Measurements from ENCODE around the gene TGFBR3L. TPM values are rescaled to one million over a fixed set of nuclear protein-coding genes. Genes with fewer than 3 reads are reported as not detected.
"Not testable (repeated sequence)": the region's sequence is repeated elsewhere in the genome, so short reads cannot be mapped to it uniquely, and the experiment has no call there.

TGFBR3L gene
- total and polyA plus RNA-seq, 4 donors = 0.25 to 0.77 TPM; not detected in 2

DNA sequence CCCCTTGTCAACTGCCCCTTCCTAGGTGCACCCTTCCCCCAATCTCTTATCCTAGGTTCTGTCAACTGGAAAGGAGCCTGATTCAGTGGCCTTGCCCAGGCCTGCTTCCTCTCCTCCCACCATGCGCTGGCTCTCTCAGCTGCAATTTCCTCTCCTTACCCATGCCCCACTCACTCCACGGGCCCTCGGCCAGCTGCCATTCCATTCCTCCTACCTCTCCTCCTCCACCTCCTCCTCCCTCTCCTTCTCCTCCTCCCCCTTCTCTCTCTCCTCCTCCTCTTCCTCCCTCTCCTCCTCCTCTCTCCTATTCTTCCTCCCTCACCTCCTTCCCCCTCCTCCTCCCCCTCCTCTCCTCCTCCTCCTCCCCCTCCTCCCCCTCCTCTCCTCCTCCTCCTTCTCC is 38.4 kb downstream of the TGFBR3L start:
- Histone ChIP-seq H3K4me3 (no peak overlapping the region), H3K27me3 (ENCODE audit: control insufficient read depth in 3 of 3, insufficient read depth in 3 of 3, low read length in 2 of 3) (no peaks in the 10 kb centered on the region), H3K27ac (ENCODE audit: low read depth in 1 of 2, low read length in 1 of 2) (no peak overlapping the region), H3K9ac (ENCODE audit: insufficient read depth in 1 of 2, low read length in 2 of 2) (no peak overlapping the region), H3K36me3 (ENCODE audit: control insufficient read depth in 4 of 4, insufficient read depth in 4 of 4, low read length in 4 of 4) (peaks cover 0 to 5% (median 2%) of the 10 kb centered on the region in 4 donors), H3K4me1 (ENCODE audit: control insufficient read depth in 5 of 5, insufficient read depth in 5 of 5, low read length in 5 of 5) (peaks cover 0 to 5% (median 0%) of the 10 kb centered on the region in 5 donors), H3K9me3 (ENCODE audit: control insufficient read depth in 4 of 4, insufficient read depth in 3 of 4, low read length in 3 of 4) (no peaks in the 10 kb centered on the region)
- no peak for ATAC-seq (ENCODE audit: insufficient read depth, low FRiP score)
- no peak for TF ChIP-seq CTCF (IDR thresholded peaks at IDR 0.05; ENCODE audit: control extremely low read depth, extremely low read depth)
- 4 to 14% methylated on average over 3 of the region's 3 CpGs for WGBS, 2 donors
- no peak for DNase-seq

GRCh38 chr19:7953576-7953975 is 38.9 kb downstream of the TGFBR3L start:
- H3K4me3 ChIP-seq = no peak overlapping the region
- H3K4me1 ChIP-seq (ENCODE audit: control insufficient read depth in 5 of 5, insufficient read depth in 5 of 5, low read length in 5 of 5) = peaks cover 0 to 5% (median 0%) of the 10 kb centered on the region in 5 donors
- WGBS, 2 donors = 59 to 68% methylated on average over 7 of the region's 7 CpGs
- TF ChIP-seq CTCF (IDR thresholded peaks at IDR 0.05; ENCODE audit: control extremely low read depth, extremely low read depth) = no peak
- no peak overlapping the region for H3K9ac ChIP-seq (ENCODE audit: insufficient read depth in 1 of 2, low read length in 2 of 2)
- ATAC-seq (ENCODE audit: insufficient read depth, low FRiP score) (no peak), DNase-seq (no peak)
- no peaks in the 10 kb centered on the region for H3K27me3 ChIP-seq (ENCODE audit: control insufficient read depth in 3 of 3, insufficient read depth in 3 of 3, low read length in 2 of 3)
- peaks cover 0 to 10% (median 2%) of the 10 kb centered on the region in 4 donors for H3K36me3 ChIP-seq (ENCODE audit: control insufficient read depth in 4 of 4, insufficient read depth in 4 of 4, low read length in 4 of 4)
- no peak overlapping the region for H3K27ac ChIP-seq (ENCODE audit: low read depth in 1 of 2, low read length in 1 of 2)
- H3K9me3 ChIP-seq (ENCODE audit: control insufficient read depth in 4 of 4, insufficient read depth in 3 of 4, low read length in 3 of 4) = no peaks in the 10 kb centered on the region

GRCh38 chr19:7955696-7956095 is 41.1 kb downstream of the TGFBR3L start:
- Histone ChIP-seq H3K27me3 (ENCODE audit: control insufficient read depth in 3 of 3, insufficient read depth in 3 of 3, low read length in 2 of 3) (no peaks in the 10 kb centered on the region), H3K9ac (ENCODE audit: insufficient read depth in 1 of 2, low read length in 2 of 2) (no peak overlapping the region), H3K9me3 (ENCODE audit: control insufficient read depth in 4 of 4, insufficient read depth in 3 of 4, low read length in 3 of 4) (no peaks in the 10 kb centered on the region), H3K4me3 (no peak overlapping the region), H3K4me1 (ENCODE audit: control insufficient read depth in 5 of 5, insufficient read depth in 5 of 5, low read length in 5 of 5) (peaks cover 0 to 5% (median 0%) of the 10 kb centered on the region in 5 donors), H3K36me3 (ENCODE audit: control insufficient read depth in 4 of 4, insufficient read depth in 4 of 4, low read length in 4 of 4) (peaks cover 0 to 10% (median 5%) of the 10 kb centered on the region in 4 donors), H3K27ac (ENCODE audit: low read depth in 1 of 2, low read length in 1 of 2) (no peak overlapping the region)
- TF ChIP-seq CTCF (IDR thresholded peaks at IDR 0.05; ENCODE audit: control extremely low read depth, extremely low read depth) = no peak
- WGBS, 2 donors = 79 to 89% methylated on average over 11 of the region's 11 CpGs
- DNase-seq (no peak), ATAC-seq (ENCODE audit: insufficient read depth, low FRiP score) (no peak)

- Histone ChIP-seq H3K4me1 (ENCODE audit: control insufficient read depth in 5 of 5, insufficient read depth in 5 of 5, low read length in 5 of 5) (no peaks in the 10 kb centered on the region), H3K27ac (ENCODE audit: low read depth in 1 of 2, low read length in 1 of 2) (no peak overlapping the region), H3K4me3 (no peak overlapping the region), H3K36me3 (ENCODE audit: control insufficient read depth in 4 of 4, insufficient read depth in 4 of 4, low read length in 4 of 4) (peaks cover 5 to 30% (median 16%) of the 10 kb centered on the region in 4 donors), H3K27me3 (ENCODE audit: control insufficient read depth in 3 of 3, insufficient read depth in 3 of 3, low read length in 2 of 3) (no peaks in the 10 kb centered on the region), H3K9ac (ENCODE audit: insufficient read depth in 1 of 2, low read length in 2 of 2) (no peak overlapping the region), H3K9me3 (ENCODE audit: control insufficient read depth in 4 of 4, insufficient read depth in 3 of 4, low read length in 3 of 4) (no peaks in the 10 kb centered on the region)
- no peak for TF ChIP-seq CTCF (IDR thresholded peaks at IDR 0.05; ENCODE audit: control extremely low read depth, extremely low read depth)
- ATAC-seq (ENCODE audit: insufficient read depth, low FRiP score) = no peak
- 30 to 61% methylated on average over 6 of the region's 6 CpGs for WGBS, 2 donors
- DNase-seq = no peak
Observed at GRCh38 chr19:7959211-7959610, 44.6 kb downstream of the TGFBR3L start.

GRCh38 chr19:7961082-7961481 is 46.5 kb downstream of the TGFBR3L start:
- H3K36me3 ChIP-seq (ENCODE audit: control insufficient read depth in 4 of 4, insufficient read depth in 4 of 4, low read length in 4 of 4) = peaks cover 10 to 42% (median 19%) of the 10 kb centered on the region in 4 donors
- not testable (repeated sequence) for H3K4me3 ChIP-seq; DNase-seq; ATAC-seq (ENCODE audit: insufficient read depth, low FRiP score); H3K9ac ChIP-seq (ENCODE audit: insufficient read depth in 1 of 2, low read length in 2 of 2); H3K27ac ChIP-seq (ENCODE audit: low read depth in 1 of 2, low read length in 1 of 2); H3K9me3 ChIP-seq (ENCODE audit: control insufficient read depth in 4 of 4, insufficient read depth in 3 of 4, low read length in 3 of 4); H3K27me3 ChIP-seq (ENCODE audit: control insufficient read depth in 3 of 3, insufficient read depth in 3 of 3, low read length in 2 of 3); H3K4me1 ChIP-seq (ENCODE audit: control insufficient read depth in 5 of 5, insufficient read depth in 5 of 5, low read length in 5 of 5)
- 93 to 96% methylated on average over 4 of the region's 4 CpGs for WGBS, 2 donors

Data from lung (tissue), 12 donors.